Measurements from ENCODE around the gene GRK6.
"Not testable (repeated sequence)": the region's sequence is repeated elsewhere in the genome, so short reads cannot be mapped to it uniquely, and the experiment has no call there.

Gene GRK6

DNA sequence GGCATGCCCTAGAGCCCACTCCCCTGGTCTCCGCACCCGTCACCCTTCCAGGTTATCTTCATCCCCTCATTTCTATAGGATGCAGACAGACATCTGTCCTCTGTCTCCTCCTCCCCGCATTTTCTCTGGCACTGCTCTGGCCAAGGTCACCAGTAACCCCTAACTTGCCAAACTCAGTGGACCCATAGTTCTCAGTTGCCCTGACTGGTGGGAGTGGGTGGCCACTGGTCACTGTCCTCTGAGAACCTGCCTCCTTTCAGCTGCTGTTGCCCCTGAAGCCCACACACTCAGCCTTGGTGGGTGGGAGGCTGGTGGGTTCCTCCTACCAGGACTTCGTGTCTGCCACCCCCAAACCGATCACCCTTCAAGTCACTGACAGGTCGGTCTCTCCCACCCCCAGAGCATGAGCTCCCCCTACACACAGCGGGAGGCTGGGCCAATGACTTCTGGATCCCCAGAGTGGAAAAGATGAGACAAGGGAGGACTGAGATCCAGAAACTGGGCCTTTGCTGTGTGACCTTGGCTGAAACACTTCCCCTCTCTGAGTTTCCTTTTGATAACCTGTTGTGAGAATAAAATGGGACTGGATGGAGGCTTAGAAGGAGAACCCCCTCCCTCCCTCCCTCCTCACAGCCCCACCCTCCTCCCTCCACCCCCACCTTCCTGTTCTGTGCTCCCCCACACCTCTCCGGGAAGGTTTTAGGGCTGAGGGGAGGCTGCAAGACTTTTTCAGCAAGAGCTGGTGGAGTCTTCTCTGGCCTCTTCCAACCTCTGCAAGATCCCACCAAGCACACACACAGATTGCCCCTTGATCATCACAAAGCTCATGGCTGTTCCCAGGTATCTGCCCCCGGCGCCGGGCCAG, 49.3 kb downstream of the GRK6 start:
- Histone ChIP-seq H3K4me3 (no peak overlapping the region), H3K27ac (no peak overlapping the region)

GRCh38 chr5:177476531-177477233, 50.2 kb downstream of the GRK6 start:
- no peak overlapping the region for H3K27ac ChIP-seq

DNA sequence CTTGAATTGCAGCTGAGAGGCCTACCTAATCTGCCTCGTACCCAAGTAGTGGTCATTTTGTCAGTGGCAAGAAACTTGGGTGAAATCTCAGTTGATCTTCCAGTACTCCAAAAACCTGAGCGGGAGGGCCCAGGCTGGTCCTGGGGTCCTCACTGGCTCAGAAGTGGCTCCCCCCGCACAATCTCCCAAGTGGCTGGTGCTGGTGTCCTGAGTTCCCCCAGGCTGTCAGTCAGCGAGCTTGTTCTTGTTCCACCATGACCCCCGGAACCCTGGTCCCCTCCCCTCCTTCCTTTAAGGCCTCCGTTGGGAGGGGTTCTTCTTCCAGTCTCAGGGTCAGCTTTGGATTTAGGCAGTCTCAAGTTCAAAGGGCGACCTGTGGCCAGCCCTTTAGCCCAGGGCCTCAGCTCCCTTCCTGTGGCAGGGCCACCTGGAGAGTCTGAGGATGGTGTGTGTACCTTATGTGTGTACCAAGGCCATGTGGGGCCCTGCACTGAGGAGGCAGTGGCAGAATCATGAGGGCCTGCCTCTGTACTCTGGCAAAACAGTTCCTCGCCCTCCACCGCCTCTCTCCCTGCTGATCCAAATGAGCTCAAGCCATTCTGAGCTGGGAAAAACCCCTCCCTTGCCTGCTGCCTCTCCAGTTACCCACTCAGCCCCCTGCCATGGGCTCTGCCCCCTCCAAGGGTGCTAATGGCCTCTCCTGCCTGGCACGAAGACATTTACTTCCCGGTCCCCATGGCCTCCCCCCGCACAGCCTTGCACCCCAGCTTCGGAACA, 51.4 kb downstream of the GRK6 start:
- H3K4me3 ChIP-seq: no peak overlapping the region
- H3K27ac ChIP-seq: peak overlapping the region in 5 of 21 experiments; percentile 3 to 57 (median 47)

More at GRCh38 chr5:177476531-177477233, 50.2 kb downstream of the GRK6 start:
- H3K4me3 ChIP-seq: no peak overlapping the region

DNA sequence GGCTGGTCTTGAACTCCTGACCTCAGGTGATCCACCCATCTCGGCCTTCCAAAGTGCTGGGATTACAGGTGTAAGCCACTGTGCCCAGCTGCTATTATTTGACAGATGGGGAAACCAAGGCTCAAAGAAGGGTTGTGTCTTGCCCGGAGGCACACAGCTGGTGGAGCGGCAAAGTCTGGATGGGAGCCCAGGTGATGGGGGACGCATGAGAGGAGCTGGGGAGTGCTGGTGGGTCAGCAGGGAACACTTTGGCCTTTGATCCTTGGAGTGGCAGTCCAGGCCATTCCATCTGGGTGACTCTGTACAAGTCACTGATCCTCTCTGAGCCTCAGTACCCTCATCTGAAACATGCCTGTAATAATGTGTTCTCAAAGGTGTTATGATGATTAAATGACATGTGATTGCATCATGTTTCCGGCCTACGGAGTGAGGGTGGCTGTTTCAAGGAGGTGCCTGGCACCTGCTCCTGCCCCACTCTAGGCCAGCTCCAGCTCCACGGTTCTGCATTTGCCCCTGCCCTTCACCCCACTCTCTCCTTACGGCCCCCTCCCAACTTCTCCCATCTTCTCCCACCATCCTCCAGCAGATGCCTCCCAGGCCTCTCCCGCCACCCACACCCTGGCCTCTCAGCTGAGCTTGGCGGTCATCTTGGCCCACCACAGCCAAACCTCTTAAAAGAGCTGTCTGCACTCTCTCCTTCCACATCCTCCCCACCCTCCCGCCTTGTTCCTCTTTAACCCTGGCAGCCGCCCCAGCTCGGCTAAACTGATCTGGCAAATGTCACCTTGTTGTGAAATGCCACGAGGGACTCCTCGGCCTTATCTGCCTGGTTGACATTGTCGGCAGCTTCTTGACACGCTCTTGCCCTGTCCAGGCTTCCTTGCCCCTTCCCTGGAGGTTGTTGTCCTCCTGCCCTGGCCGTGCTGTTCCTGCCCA, 52.5 kb downstream of the GRK6 start:
- no peak overlapping the region for H3K4me3 ChIP-seq
- peak overlapping the region in 11 of 21 experiments; percentile 1 to 62 (median 47) for H3K27ac ChIP-seq

DNA sequence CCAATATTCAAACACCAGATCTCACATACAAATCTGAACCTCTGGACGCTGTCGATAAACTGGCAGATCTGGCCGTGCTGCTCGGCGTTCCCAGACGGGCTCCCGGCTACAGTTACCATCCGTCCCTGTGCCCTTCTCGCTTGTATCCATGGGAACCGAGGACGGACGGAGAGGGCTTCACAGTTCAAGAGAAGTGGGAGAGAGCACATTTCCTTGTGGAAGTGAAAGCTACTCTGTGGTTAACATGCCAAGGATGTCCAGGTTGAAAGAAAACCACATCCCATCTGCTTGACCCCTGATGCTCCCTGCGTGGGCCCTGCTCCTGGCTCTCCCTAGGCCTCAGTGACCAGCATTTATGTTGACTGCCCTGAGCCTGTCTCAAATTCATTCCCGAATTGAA, 53.3 kb downstream of the GRK6 start:
- H3K4me3 ChIP-seq: no peak overlapping the region
- peak overlapping the region in 10 of 21 experiments; percentile 1 to 58 (median 40) for H3K27ac ChIP-seq

GRCh38 chr5:177482359-177482795, 55.9 kb downstream of the GRK6 start:
- no peak overlapping the region for H3K27ac ChIP-seq

DNA sequence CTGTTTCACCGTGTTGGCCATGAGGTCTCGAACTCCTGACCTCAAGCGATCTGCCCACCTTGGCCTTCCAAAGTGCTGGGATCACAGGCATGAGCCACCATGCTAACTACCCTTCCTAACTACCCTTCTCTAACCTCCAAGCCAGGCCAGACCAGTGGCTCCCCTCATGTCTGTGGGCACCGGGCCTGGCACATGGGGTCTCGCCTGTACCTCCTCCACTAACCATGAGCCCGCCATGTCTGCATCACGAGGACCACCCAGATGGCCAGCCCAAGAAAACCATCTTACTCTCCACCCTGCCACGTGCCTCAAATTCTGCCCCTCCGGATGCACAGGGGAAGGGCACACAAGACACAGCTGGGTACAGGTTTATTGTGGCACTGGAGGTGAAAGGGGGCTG, 56.6 kb downstream of the GRK6 start:
- Histone ChIP-seq H3K4me3 (no peak overlapping the region), H3K27ac (no peak overlapping the region)

More at GRCh38 chr5:177482359-177482795, 55.9 kb downstream of the GRK6 start:
- H3K4me3 ChIP-seq: no peak overlapping the region

GRCh38 chr5:177483994-177484901, 57.8 kb downstream of the GRK6 start:
- no peak overlapping the region for H3K27ac ChIP-seq
- H3K4me3 ChIP-seq: no peak overlapping the region

- Histone ChIP-seq H3K27ac (no peak overlapping the region), H3K4me3 (no peak overlapping the region)
These were observed 58.5 kb downstream of the GRK6 start for GRCh38 chr5:177484902-177485549.

GRCh38 chr5:177485753-177486152, 59.3 kb downstream of the GRK6 start:
- not testable (repeated sequence) for H3K27ac ChIP-seq, H3K4me3 ChIP-seq

DNA sequence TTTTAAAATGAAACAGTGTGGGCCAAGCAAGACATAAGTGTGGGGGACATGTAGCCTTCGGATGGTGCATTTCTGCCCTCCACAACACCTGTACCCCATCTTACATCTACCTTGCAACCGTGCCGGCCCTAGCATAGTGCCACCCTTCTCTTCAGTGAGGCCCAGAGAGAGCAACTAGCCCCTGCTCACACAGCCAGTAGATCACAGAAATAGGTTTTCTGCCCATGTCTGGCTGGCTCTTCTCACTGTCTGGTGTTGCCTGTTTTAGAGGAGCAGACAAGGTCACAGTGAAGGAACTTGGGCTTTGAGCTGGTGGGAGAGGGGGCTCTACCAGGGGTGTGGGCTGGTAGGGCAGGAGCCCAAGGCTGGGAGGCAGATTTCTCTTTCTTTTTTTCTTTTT, 59.8 kb downstream of the GRK6 start:
- Histone ChIP-seq H3K4me3 (no peak overlapping the region), H3K27ac (no peak overlapping the region)

- H3K4me3 ChIP-seq: no peak overlapping the region
- no peak overlapping the region for H3K27ac ChIP-seq
These were observed 60.7 kb downstream of the GRK6 start for GRCh38 chr5:177487144-177487543.

GRCh38 chr5:177487975-177488374, 61.5 kb downstream of the GRK6 start:
- H3K27ac ChIP-seq: no peak overlapping the region
- no peak overlapping the region for H3K4me3 ChIP-seq

GRCh38 chr5:177489119-177489716, 62.7 kb downstream of the GRK6 start:
- Histone ChIP-seq H3K4me3 (no peak overlapping the region), H3K27ac (no peak overlapping the region)

GRCh38 chr5:177490311-177490991, 64.0 kb downstream of the GRK6 start:
- no peak overlapping the region for H3K27ac ChIP-seq
- no peak overlapping the region for H3K4me3 ChIP-seq

DNA sequence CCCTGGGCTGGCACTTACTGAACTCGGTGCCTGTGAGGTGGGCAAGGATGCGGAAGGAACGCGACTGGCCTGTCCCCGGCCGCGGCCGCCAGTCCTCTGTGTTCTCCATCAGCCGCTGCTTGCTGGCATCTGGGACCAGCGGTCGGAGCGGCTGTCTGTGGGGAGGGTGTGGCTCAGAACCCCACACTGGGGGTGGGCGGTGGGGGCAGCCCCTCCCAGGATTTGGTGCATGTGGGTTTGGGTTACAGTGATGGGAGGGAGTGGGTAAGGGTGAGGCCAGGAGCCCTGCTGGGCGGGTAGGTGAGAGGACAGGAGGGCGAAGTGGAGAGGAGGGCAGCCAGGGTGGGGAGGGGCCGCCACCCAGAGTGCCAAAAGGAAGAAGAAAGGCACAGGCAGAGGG, 64.5 kb downstream of the GRK6 start:
- Histone ChIP-seq H3K4me3 (no peak overlapping the region), H3K27ac (no peak overlapping the region)

Measured in skin epidermis (tissue), 12 donors.